ENCODE results near the gene NDUFS6.

The NDUFS6 gene

GRCh38 chr5:1765880-1766235 is 35.3 kb upstream of the NDUFS6 start:
- TF ChIP-seq CTCF (IDR thresholded peaks at IDR 0.05; ENCODE audit: borderline replicate concordance, insufficient read depth, low read depth, low read length): no peak
- H3K4me3 ChIP-seq (ENCODE audit: low read depth, low read length): no peak overlapping the region

GRCh38 chr5:1767524-1768282 is 33.5 kb upstream of the NDUFS6 start:
- TF ChIP-seq CTCF (IDR thresholded peaks at IDR 0.05; ENCODE audit: borderline replicate concordance, insufficient read depth, low read depth, low read length): no peak
- H3K4me3 ChIP-seq (ENCODE audit: low read depth, low read length): no peak overlapping the region

GRCh38 chr5:1768283-1769000 is 32.8 kb upstream of the NDUFS6 start:
- H3K4me3 ChIP-seq (ENCODE audit: low read depth, low read length): no peak overlapping the region
- TF ChIP-seq CTCF (IDR thresholded peaks at IDR 0.05; ENCODE audit: borderline replicate concordance, insufficient read depth, low read depth, low read length): no peak

DNA sequence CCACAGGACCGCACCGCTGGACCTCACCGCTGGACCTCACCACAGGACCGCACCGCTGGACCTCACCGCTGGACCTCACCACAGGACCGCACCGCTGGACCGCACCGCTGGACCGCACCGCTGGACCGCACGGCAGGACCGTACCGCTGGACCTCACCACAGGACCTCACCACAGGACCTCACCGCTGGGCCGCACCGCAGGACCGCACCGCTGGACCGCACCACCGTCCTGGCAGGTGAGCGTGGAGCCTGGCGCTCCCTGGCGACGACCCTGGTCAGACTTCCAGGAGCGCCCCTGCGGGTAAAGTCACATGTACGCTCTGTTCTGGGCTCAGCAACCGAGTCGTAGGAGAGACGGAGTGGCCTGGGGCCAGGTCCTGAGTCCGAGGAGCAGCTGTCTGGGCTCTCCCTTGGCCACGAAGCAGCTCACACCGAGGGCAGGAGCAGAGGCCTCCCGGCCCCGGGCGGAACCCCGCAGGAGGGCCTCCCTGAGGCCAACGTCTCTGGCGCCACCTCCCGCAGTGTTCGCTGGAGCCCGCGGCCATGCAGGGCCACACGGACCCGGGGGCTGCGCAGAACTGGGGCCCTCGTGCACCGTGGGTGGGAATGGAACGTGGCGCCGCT is 32.1 kb upstream of the NDUFS6 start:
- H3K4me3 ChIP-seq (ENCODE audit: low read depth, low read length): no peak overlapping the region

DNA sequence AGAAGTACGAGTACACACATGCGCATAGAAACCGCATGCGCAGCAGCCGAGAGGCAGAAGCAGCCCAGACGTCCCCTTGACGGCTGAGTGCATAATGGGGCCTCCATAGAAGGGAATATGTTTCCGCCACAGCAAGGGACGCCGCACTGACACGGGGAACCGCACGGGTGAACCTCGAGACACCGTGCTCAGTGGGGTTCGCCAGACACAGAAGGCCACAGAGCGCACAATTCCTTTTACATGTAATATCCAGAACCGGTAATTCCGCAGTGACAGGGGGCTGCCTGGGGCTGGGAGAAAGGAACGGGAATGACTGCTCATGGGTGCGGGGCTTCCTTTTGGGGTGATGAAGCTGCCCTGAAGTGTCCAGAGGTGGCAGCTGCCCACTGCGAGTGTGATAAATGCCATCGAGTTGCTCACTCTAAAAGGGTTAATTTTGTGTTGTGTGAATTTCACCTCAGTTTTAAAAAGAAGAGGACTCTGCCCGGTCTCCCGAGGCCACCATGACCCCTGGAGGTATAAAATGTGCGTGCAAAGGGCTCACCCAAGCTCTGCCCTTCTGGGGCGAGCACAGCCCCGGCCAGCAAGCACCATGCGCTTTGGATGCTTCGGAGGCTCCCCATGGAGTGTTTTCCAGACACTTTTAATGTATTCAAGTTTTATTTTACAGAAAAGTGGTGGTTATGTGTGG is 31.3 kb upstream of the NDUFS6 start:
- TF ChIP-seq CTCF (IDR thresholded peaks at IDR 0.05; ENCODE audit: borderline replicate concordance, insufficient read depth, low read depth, low read length): no peak
- no peak overlapping the region for H3K4me3 ChIP-seq (ENCODE audit: low read depth, low read length)

More for the DNA sequence above, 32.1 kb upstream of the NDUFS6 start:
- TF ChIP-seq CTCF (IDR thresholded peaks at IDR 0.05; ENCODE audit: borderline replicate concordance, insufficient read depth, low read depth, low read length): no peak

- no peak overlapping the region for H3K4me3 ChIP-seq (ENCODE audit: low read depth, low read length)
- TF ChIP-seq CTCF (IDR thresholded peaks at IDR 0.05; ENCODE audit: borderline replicate concordance, insufficient read depth, low read depth, low read length): no peak
Measured at GRCh38 chr5:1770443-1770802, 30.8 kb upstream of the NDUFS6 start.

Data from GM12875 (cell line).